ES-I3 (cell line): ENCODE results near the gene C11orf16.
"Not testable (repeated sequence)": the region's sequence is repeated elsewhere in the genome, so short reads cannot be mapped to it uniquely, and the experiment has no call there.

ENCODE experiments used
- H3K36me3 ChIP-seq: 2 replicates; pipeline ENCODE4 v1.6.1; 2013; ENCODE audit warnings: mild to moderate bottlenecking, low read length, control low read depth, moderate library complexity; ENCODE audit not compliant: insufficient read depth
- H3K4me1 ChIP-seq: 2 replicates; pipeline ENCODE4 v1.6.1; 2013; ENCODE audit warnings: mild to moderate bottlenecking, control low read depth, low read length; ENCODE audit not compliant: insufficient read depth
- H3K9ac ChIP-seq: 2 replicates; pipeline ENCODE4 v1.6.1; 2013; ENCODE audit warnings: low read depth, mild to moderate bottlenecking, low read length, moderate library complexity
- H3K9me3 ChIP-seq: 2 replicates; pipeline ENCODE4 v1.6.1; 2013; ENCODE audit warnings: mild to moderate bottlenecking, low read length, moderate library complexity; ENCODE audit not compliant: control insufficient read depth, insufficient read depth

Gene C11orf16

GRCh38 chr11:8881585-8881984 lies 51.2 kb downstream of the C11orf16 start:
- not testable (repeated sequence) for H3K4me1 ChIP-seq, H3K9me3 ChIP-seq, H3K9ac ChIP-seq, H3K36me3 ChIP-seq

DNA sequence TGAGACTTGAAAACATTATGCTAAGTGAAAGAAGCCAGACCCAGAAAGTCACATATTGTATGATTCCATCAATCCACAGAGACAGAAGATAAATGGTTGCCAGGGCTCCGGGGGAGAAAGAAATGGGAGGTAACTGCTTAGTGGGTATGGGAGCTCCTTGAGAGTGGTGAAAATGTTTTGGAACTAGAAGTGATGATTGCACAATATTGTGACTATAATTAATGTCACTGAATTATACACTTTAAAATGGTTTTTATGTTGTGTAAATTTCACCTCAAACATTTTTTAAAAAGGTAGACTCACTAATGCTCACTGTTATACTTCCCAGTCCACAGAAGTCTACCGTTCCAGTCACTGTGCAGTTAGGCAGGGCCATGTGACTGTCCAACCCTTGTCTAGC lies 54.0 kb downstream of the C11orf16 start:
- Histone ChIP-seq H3K9ac (no peak overlapping the region), H3K9me3 (no peaks in the 10 kb centered on the region), H3K4me1 (no peaks in the 10 kb centered on the region), H3K36me3 (no peaks in the 10 kb centered on the region)

GRCh38 chr11:8873741-8874405 lies 58.9 kb downstream of the C11orf16 start:
- H3K36me3 ChIP-seq, result no peaks in the 10 kb centered on the region
- H3K9me3 ChIP-seq, result no peaks in the 10 kb centered on the region
- no peak overlapping the region for H3K9ac ChIP-seq
- H3K4me1 ChIP-seq, result peaks cover 8% of the 10 kb centered on the region; the same call in 1 of the 2 replicates

DNA sequence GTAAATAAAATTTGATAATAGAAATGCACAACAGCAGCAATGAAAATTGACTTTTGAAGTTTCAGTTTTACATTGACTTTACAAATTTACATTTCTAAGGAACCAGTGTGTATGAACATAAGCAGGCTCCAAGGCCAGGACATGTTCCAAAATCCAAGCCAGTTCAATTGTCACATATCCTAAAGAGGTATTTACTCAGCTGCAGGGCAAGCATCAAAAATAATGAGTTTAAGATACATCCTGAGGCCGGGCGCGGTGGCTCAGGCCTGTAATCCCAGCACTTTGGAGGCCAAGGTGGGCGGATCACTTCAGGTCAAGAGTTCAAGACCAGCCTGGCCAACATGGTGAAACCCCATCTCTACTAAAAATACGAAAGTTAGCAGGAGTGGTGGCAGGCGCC lies 60.8 kb downstream of the C11orf16 start:
- Histone ChIP-seq H3K9ac (no peak overlapping the region), H3K4me1 (peaks cover 15% of the 10 kb centered on the region; the same call in 1 of the 2 replicates)

GRCh38 chr11:8871171-8871775 lies 61.5 kb downstream of the C11orf16 start:
- Histone ChIP-seq H3K9ac (peak overlapping the region; percentile 89), H3K9me3 (no peaks in the 10 kb centered on the region), H3K4me1 (peaks cover 17% of the 10 kb centered on the region; the same call in 1 of the 2 replicates), H3K36me3 (no peaks in the 10 kb centered on the region)

More for the DNA sequence above, 60.8 kb downstream of the C11orf16 start:
- H3K36me3 ChIP-seq, result no peaks in the 10 kb centered on the region
- H3K9me3 ChIP-seq, result no peaks in the 10 kb centered on the region

- peak overlapping the region; percentile 89 for H3K9ac ChIP-seq
- peaks cover 17% of the 10 kb centered on the region; the same call in 1 of the 2 replicates for H3K4me1 ChIP-seq
- H3K9me3 ChIP-seq, result no peaks in the 10 kb centered on the region
- H3K36me3 ChIP-seq, result no peaks in the 10 kb centered on the region
Observed at GRCh38 chr11:8870411-8871170, 62.2 kb downstream of the C11orf16 start.
